ENCODE results near the gene SLC44A3. TPM values are rescaled to one million over a fixed set of nuclear protein-coding genes. Genes with fewer than 3 reads are reported as not detected.

The SLC44A3 gene
- total and polyA plus RNA-seq, 2 of the 8 experiments (the other 6 are each of a cell fraction or from before 2014, with no cell fraction given) = 4.2 to 5.0 TPM

DNA sequence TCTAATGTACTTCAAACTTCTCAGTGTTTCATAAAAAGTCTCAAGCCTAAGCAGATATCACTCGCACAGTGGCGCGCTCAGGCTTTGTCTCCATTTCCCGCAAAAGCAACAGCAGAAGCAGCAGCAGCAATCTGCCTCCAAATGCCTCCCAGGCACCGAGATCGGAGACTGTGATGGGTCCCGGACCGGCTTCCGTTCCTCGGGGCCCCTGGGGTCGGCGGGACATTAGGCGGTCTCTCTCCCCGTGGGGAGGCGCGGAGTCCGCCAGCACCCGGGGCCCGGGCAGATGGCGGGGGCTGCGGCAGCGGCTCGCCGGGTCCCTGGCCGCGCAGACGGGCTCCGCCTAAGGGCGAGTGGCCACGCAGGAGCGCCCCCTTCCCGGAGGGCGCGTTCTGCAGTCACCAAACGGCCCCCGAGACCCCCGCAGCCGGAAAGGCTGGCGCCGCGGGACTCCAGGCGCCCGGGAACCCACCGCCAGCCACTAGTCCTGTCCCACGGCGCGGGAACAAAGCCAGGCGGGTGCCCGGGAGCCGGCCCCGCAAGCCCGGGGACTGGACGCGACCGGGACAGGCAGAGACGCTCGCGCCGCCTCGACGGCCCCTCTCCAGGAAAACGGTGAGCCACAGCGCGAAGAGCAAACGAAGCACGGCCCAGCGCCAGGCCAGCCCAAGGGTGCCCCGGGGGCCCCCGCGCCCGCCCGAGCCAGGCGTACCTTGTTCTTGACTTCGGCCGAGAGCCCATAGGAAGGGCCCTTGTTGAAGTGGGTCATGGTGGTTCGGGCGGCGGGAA lies 106.2 kb downstream of the SLC44A3 start:
- peaks cover 7% of the 10 kb centered on the region for H3K23me2 ChIP-seq (ENCODE audit: low read depth, low read length)
- H3K4me2 ChIP-seq (ENCODE audit: insufficient read depth in 1 of 2, low read depth in 2 of 2, low read length in 2 of 2) = peak overlapping the region; percentile 76
- ChIA-PET POLR2A (ENCODE audit: partially characterized antibody) (interaction anchor here (0.7 to 4.8 kb wide), 19 partner anchors 10 to 147 kb away, joined by 3 to 29 read pairs (median 4); partner anchors contain the start of gene ALG14), CTCF (ENCODE audit: partially characterized antibody) (interaction anchor here (0.9 to 1.5 kb wide), 3 partner anchors 72 to 114 kb away, joined by 3 read pairs; no protein-coding TSS in a partner anchor)
- no peaks in the 10 kb centered on the region for H3K27me3 ChIP-seq (replicated peaks in 1 of 4; ENCODE audit: control insufficient read depth in 3 of 4, extremely low read depth in 1 of 4, insufficient read depth in 3 of 4, low read length in 3 of 4)
- peak overlapping the region; percentile 81 for H4K5ac ChIP-seq (ENCODE audit: insufficient read length, low read depth, low read length)
- peak overlapping the region; percentile 80 for H3K56ac ChIP-seq (replicated peaks; ENCODE audit: insufficient read length, low read depth, low read length)
- peak overlapping the region; percentile 78; the same call in 1 of the 2 replicates for H2AK5ac ChIP-seq (ENCODE audit: low read depth, low read length)
- H3K18ac ChIP-seq (ENCODE audit: extremely low read depth, low read length) = peak overlapping the region; percentile 92
- H2BK15ac ChIP-seq (ENCODE audit: low read length) = peak overlapping the region; percentile 61; the same call in 1 of the 2 replicates
- H3K9me3 ChIP-seq (ENCODE audit: insufficient read depth in 2 of 2, low read depth in 1 of 2, low read length in 1 of 2) = no peaks in the 10 kb centered on the region
- H4K20me1 ChIP-seq (replicated peaks in 1 of 2; ENCODE audit: control insufficient read depth in 1 of 2, insufficient read depth in 2 of 2, low read length in 2 of 2) = peaks cover 22 to 29% of the 10 kb centered on the region in 2 experiments
- H2BK5ac ChIP-seq (ENCODE audit: low read depth, low read length) = peak overlapping the region; percentile 96
- no peak overlapping the region for H2BK20ac ChIP-seq (ENCODE audit: low read length)
- H2BK120ac ChIP-seq (replicated peaks; ENCODE audit: low read depth, low read length) = peak overlapping the region; percentile 84
- peak overlapping the region; percentile 80 for H4K91ac ChIP-seq (replicated peaks; ENCODE audit: insufficient read length, low read length)
- H3K9ac ChIP-seq (replicated peaks in 1 of 4; ENCODE audit: extremely low read depth in 1 of 4, low read depth in 3 of 4, low read length in 3 of 4) = peak overlapping the region; percentile 95 to 97 (median 97)
- H3K23ac ChIP-seq (ENCODE audit: insufficient read length) = no peak overlapping the region
- H3K27ac ChIP-seq (ENCODE audit: low read depth, low read length) = peak overlapping the region; percentile 94
- DNase-seq (ENCODE audit: low read depth in 1 of 2, low spot score in 2 of 2) (peak in 1 of 2 experiments; percentile 79), FAIRE-seq (no peak)
- peak overlapping the region; percentile 93 for H3K4ac ChIP-seq (replicated peaks; ENCODE audit: insufficient read length, low read depth, low read length)
- peak overlapping the region; percentile 90 to 98 (median 97) for H3K4me3 ChIP-seq (ENCODE audit: extremely low read depth in 1 of 4, insufficient read depth in 2 of 4, low read depth in 3 of 4, low read length in 4 of 4)
- peaks cover 8% of the 10 kb centered on the region for H3K79me1 ChIP-seq (ENCODE audit: low read depth, low read length)
- H3K14ac ChIP-seq (ENCODE audit: insufficient read length) = peak overlapping the region; percentile 35
- peak overlapping the region; percentile 85; the same call in 1 of the 2 replicates for H2BK12ac ChIP-seq (ENCODE audit: low read depth, low read length)
- peaks cover 4 to 20% (median 14%) of the 10 kb centered on the region in 4 experiments; a peak in 6 of 7 replicates for H3K4me1 ChIP-seq (replicated peaks in 1 of 4; ENCODE audit: control insufficient read depth in 3 of 4, insufficient read depth in 4 of 4, low read length in 3 of 4)
- 2% methylated on average over 52 of the region's 78 CpGs; no CpG with 5 or more reads in 1 of the 2 experiments for WGBS, 2 experiments (ENCODE audit: extremely low coverage in 1 of 2, insufficient coverage in 1 of 2, insufficient read length in 1 of 2, insufficient replicate concordance in 2 of 2, low coverage in 1 of 2, low lambda C conversion rate in 2 of 2, missing lambda C conversion rate in 1 of 2)
- peaks cover 34 to 78% of the 10 kb centered on the region in 2 experiments for H3K79me2 ChIP-seq (ENCODE audit: control insufficient read depth in 1 of 2, insufficient read depth in 2 of 2, low read length in 2 of 2)
- peaks cover 0 to 12% (median 0%) of the 10 kb centered on the region in 4 experiments; a peak in 1 of 8 replicates for H3K36me3 ChIP-seq (ENCODE audit: control insufficient read depth in 2 of 4, insufficient read depth in 4 of 4, low read length in 3 of 4)
- peak overlapping the region; percentile 98 for H4K8ac ChIP-seq (ENCODE audit: extremely low read depth, insufficient read depth, low read length)
- H2AFZ ChIP-seq (ENCODE audit: low read length) = no peak overlapping the region
- TF ChIP-seq CHD2 (IDR thresholded peaks at IDR 0.05; ENCODE audit: low read length) = no peak
- no peak; the same call in 1 of the 2 replicates for TF ChIP-seq CHD1 (IDR thresholded peaks at IDR 0.05; ENCODE audit: low read depth, low read length)
- no peak for TF ChIP-seq CEBPB (IDR thresholded peaks at IDR 0.05; ENCODE audit: low read depth, low read length)
- TF ChIP-seq POU5F1 (IDR thresholded peaks at IDR 0.05; ENCODE audit: low read depth, low read length) = no peak
- TF ChIP-seq KDM4A (IDR thresholded peaks at IDR 0.05; ENCODE audit: low read depth, low read length, severe bottlenecking) = peak; percentile 74
- peak in 1 of 2 experiments; percentile 45; a peak in 2 of 4 replicates for TF ChIP-seq RAD21 (IDR thresholded peaks at IDR 0.05 in 1 of 2, conservative IDR thresholded peaks at IDR 0.05 in 1 of 2; ENCODE audit: low read depth in 2 of 2, low read length in 2 of 2)
- no peak for TF ChIP-seq BRCA1 (IDR thresholded peaks at IDR 0.05; ENCODE audit: low read depth, low read length)
- no peak for TF ChIP-seq GABPA (IDR thresholded peaks at IDR 0.05; ENCODE audit: borderline replicate concordance, insufficient read depth, low read length)
- TF ChIP-seq, protein P1, sequence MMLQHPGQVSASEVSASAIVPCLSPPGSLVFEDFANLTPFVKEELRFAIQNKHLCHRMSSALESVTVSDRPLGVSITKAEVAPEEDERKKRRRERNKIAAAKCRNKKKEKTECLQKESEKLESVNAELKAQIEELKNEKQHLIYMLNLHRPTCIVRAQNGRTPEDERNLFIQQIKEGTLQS (IDR thresholded peaks at IDR 0.05; ENCODE audit: insufficient read depth, low read depth, low read length) = no peak
- no peak for TF ChIP-seq SAP30 (IDR thresholded peaks at IDR 0.05; ENCODE audit: insufficient read depth, insufficient replicate concordance, low read length)

Measured in H1 (cell line).